Suprapubic skin (tissue), 4 donors: ENCODE data around the gene NTMT2. TPM values are rescaled to one million over a fixed set of nuclear protein-coding genes. Genes with fewer than 3 reads are reported as not detected.

Experiments used
- DNase-seq, 2 donors: peaks; one replicate each; pipeline ENCODE4 v3.0.0-alpha.2; 2019; ENCODE audit warnings: low spot score in 2 of 2
- H3K27ac ChIP-seq: fragments of 200-600 bp; sonication (generic); one replicate; pipeline ENCODE4 v1.5.1; 2019
- H3K27me3 ChIP-seq: fragments of 200-600 bp; sonication (generic); one replicate; pipeline ENCODE4 v1.5.1; 2019
- H3K36me3 ChIP-seq: fragments of 200-600 bp; sonication (generic); one replicate; pipeline ENCODE4 v1.5.1; 2019
- H3K4me1 ChIP-seq: fragments of 200-600 bp; sonication (generic); one replicate; pipeline ENCODE4 v1.5.1; 2019
- H3K4me3 ChIP-seq: fragments of 200-600 bp; sonication (generic); one replicate; pipeline ENCODE4 v1.5.1; 2019; ENCODE audit warnings: mild to moderate bottlenecking
- H3K9me3 ChIP-seq: fragments of 200-600 bp; sonication (generic); one replicate; pipeline ENCODE4 v1.5.1; 2019
- EP300 ChIP-seq: sonication (generic); formaldehyde crosslinking; IDR thresholded peaks from one replicate; pipeline ENCODE4 v1.6.1; 2017; ENCODE audit warnings: antibody characterized with exemption
- POLR2A ChIP-seq, 2 donors: fragments of 450-650 bp; IDR thresholded peaks; one replicate each; pipeline ENCODE4 v1.6.1; 2017; ENCODE audit warnings: antibody characterized with exemption in 2 of 2, mild to moderate bottlenecking in 2 of 2, moderate library complexity in 2 of 2
- POLR2AphosphoS5 ChIP-seq, 3 donors: sonication (generic); formaldehyde crosslinking; IDR thresholded peaks; one replicate each; pipeline ENCODE4 v1.6.1; 2017; ENCODE audit warnings: antibody characterized with exemption in 3 of 3
- WGBS: methylation state at CpG from one replicate; pipeline ENCODE4 v1.1.5; 2018; 5-methylcytosine and 5-hydroxymethylcytosine counted together
- total RNA-seq, 4 donors: library from RNA; depleted of rRNA; stranded (reverse); fragments of >200 nt; gene quantifications; one replicate each; pipeline ENCODE4 v1.1.0, GENCODE V29; 2016
- TF ChIP-seq, protein P1 (sequence below), 2 donors: fragments of 200-600 bp in 1 of 2; fragments of 450-650 bp in 1 of 2; sonication (generic) in 1 of 2; IDR thresholded peaks; one replicate each; pipeline ENCODE4 v1.5.1; 2016 to 2019; ENCODE audit warnings: antibody characterized with exemption in 2 of 2, mild to moderate bottlenecking in 1 of 2, moderate library complexity in 1 of 2

Gene NTMT2
- total RNA-seq, 4 donors from 2014 or later, result not detected

DNA sequence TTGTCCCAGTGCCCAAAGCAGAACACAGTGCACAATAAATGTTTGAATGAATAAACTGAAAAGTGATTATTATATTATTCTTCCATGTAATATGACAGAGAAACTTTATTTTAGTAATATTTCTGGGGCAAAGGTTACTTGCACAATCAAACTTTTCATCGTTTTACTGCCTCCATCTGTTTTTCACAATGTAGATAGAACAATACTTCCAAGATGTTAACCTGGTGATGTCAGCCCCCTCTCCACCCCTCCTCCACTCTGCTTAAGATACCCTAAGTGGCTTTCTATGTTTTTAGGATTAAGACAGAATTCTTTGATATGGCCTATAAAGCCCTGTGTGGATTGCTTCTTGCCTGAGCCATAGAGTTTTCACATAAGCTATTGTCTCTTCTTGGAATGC, 13.8 kb upstream of the NTMT2 start:
- Histone ChIP-seq H3K9me3 (no peaks in the 10 kb centered on the region), H3K36me3 (no peaks in the 10 kb centered on the region), H3K27ac (no peak overlapping the region), H3K27me3 (no peaks in the 10 kb centered on the region), H3K4me1 (no peaks in the 10 kb centered on the region), H3K4me3 (no peak overlapping the region)
- 47% methylated on average over 1 of the region's 1 CpG for WGBS
- no peak for DNase-seq
- TF ChIP-seq POLR2A (IDR thresholded peaks at IDR 0.05) (no peak), POLR2AphosphoS5 (IDR thresholded peaks at IDR 0.05) (no peak)

DNA sequence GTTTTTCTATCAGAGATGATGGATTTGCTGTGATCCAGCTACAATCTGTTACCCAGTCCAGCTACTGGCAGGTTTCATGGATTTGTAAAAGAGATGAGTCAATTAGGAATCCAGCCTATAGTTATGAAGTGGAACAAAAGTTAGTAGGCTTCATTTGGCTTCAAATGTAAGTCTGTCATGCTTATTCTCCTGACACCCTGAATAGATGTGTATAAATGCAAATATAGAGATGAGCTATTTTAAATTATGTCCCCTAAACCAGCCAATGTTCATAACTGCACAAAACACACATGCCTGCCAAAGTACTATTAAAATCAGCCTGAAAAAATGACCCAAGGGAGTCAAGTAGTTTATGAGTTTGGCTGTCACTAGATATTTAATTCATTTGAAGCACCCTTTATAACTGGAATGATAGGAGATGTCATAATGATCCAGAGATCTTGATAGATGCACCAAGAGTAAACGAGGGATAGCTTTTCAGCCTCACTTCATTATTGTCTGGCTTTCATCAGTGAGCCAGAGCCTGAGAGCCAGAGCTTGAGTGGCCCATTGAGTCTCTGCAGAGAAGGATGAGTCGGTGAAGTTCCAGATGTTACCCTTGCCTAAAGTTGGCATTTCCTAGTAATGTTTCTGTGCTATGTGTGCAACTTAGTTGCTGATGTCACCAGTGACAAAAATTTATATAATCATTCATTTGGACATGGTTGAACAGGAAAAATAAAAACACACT, 11.8 kb upstream of the NTMT2 start:
- 39% methylated on average over 2 of the region's 2 CpGs for WGBS
- Histone ChIP-seq H3K36me3 (no peaks in the 10 kb centered on the region), H3K9me3 (no peaks in the 10 kb centered on the region), H3K27ac (no peak overlapping the region), H3K27me3 (no peaks in the 10 kb centered on the region), H3K4me1 (no peaks in the 10 kb centered on the region), H3K4me3 (no peak overlapping the region)
- TF ChIP-seq POLR2A (IDR thresholded peaks at IDR 0.05) (no peak), POLR2AphosphoS5 (IDR thresholded peaks at IDR 0.05) (no peak), EP300 (no peak)
- TF ChIP-seq, protein P1, sequence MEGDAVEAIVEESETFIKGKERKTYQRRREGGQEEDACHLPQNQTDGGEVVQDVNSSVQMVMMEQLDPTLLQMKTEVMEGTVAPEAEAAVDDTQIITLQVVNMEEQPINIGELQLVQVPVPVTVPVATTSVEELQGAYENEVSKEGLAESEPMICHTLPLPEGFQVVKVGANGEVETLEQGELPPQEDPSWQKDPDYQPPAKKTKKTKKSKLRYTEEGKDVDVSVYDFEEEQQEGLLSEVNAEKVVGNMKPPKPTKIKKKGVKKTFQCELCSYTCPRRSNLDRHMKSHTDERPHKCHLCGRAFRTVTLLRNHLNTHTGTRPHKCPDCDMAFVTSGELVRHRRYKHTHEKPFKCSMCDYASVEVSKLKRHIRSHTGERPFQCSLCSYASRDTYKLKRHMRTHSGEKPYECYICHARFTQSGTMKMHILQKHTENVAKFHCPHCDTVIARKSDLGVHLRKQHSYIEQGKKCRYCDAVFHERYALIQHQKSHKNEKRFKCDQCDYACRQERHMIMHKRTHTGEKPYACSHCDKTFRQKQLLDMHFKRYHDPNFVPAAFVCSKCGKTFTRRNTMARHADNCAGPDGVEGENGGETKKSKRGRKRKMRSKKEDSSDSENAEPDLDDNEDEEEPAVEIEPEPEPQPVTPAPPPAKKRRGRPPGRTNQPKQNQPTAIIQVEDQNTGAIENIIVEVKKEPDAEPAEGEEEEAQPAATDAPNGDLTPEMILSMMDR (IDR thresholded peaks at IDR 0.05), result no peak
- no peak for DNase-seq

DNA sequence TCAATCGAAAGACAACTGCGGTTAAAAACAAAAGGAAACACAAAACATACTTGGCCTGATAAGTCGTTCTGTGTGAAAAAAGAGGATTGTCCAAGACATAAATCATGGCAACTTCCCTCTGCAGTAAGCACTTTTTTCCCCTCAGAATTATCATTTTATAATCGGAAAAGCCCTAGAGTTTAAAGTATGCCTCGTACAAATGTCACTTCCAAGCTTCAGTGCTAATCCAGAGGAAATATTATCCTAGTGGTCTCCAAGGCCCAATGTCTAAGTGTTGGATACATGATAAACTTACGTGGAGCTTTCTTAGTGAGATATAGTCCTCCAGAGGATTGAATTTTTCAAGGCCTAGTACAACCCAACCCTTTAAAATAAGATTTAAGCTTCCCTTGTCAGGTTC, 11.2 kb upstream of the NTMT2 start:
- H3K27me3 ChIP-seq, result no peaks in the 10 kb centered on the region
- TF ChIP-seq POLR2A (IDR thresholded peaks at IDR 0.05), result no peak
- TF ChIP-seq POLR2AphosphoS5 (IDR thresholded peaks at IDR 0.05), result no peak
- TF ChIP-seq, protein P1 (IDR thresholded peaks at IDR 0.05), result no peak
- TF ChIP-seq EP300, result no peak
- H3K4me1 ChIP-seq, result no peaks in the 10 kb centered on the region
- no peak for DNase-seq
- 52% methylated on average over 6 of the region's 6 CpGs for WGBS
- H3K27ac ChIP-seq, result no peak overlapping the region
- H3K4me3 ChIP-seq, result no peak overlapping the region
- H3K9me3 ChIP-seq, result no peaks in the 10 kb centered on the region
- H3K36me3 ChIP-seq, result no peaks in the 10 kb centered on the region

DNA sequence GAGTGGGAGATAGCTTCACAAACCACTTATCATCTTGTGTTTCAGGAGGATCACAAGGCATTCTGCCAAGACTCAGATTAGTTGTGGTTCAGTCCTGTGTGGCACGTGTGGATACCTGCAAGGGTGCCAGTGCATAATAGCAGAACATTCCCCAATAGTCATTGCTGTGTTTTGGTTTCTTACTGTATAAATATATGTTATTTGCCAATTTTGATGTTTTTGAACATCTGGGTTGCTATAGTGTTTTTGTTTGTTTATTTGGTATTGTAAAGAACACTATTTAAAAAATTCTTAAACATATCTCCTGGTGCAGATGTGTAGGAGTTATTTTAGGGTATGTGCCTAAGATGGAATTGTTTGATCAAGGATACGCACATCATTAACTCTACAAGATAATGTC, 5.4 kb upstream of the NTMT2 start:
- H3K4me3 ChIP-seq, result no peak overlapping the region
- no peaks in the 10 kb centered on the region for H3K36me3 ChIP-seq
- no peak for DNase-seq
- H3K4me1 ChIP-seq, result no peaks in the 10 kb centered on the region
- no peaks in the 10 kb centered on the region for H3K27me3 ChIP-seq
- TF ChIP-seq, protein P1 (IDR thresholded peaks at IDR 0.05), result no peak
- TF ChIP-seq POLR2A (IDR thresholded peaks at IDR 0.05), result no peak
- no peak for TF ChIP-seq EP300
- no peak for TF ChIP-seq POLR2AphosphoS5 (IDR thresholded peaks at IDR 0.05)
- WGBS, result 70% methylated on average over 2 of the region's 2 CpGs
- H3K27ac ChIP-seq, result no peak overlapping the region
- H3K9me3 ChIP-seq, result no peaks in the 10 kb centered on the region

DNA sequence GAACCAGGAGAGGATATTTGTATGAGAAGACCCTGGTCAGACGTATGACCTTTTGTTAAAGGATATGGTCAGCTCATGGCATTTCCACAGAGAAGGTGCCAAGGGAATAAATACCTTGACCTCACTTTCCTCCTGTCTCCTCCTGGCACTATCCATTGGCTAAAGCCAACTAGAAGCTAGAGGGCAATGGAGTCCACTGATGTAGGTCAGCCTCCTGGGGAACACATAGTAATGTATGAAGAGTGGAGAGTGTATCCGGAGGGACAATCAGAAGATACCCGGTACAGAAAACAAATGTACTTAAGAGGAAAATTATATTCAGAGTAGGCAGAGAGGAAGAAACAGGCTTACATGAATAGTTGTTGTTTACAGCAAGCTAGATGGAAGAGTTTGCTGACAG, 698 bp upstream of the NTMT2 start:
- Histone ChIP-seq H3K27me3 (no peaks in the 10 kb centered on the region), H3K4me1 (no peaks in the 10 kb centered on the region), H3K4me3 (no peak overlapping the region), H3K36me3 (no peaks in the 10 kb centered on the region), H3K9me3 (no peaks in the 10 kb centered on the region), H3K27ac (no peak overlapping the region)
- TF ChIP-seq, protein P1 (IDR thresholded peaks at IDR 0.05), result no peak
- no peak for TF ChIP-seq POLR2A (IDR thresholded peaks at IDR 0.05)
- no peak for TF ChIP-seq POLR2AphosphoS5 (IDR thresholded peaks at IDR 0.05)
- TF ChIP-seq EP300, result no peak
- DNase-seq, result no peak
- WGBS, result 81% methylated on average over 3 of the region's 3 CpGs
